SK-N-SH (cell line): ENCODE data around the gene RBMS3. TPM values are rescaled to one million over a fixed set of nuclear protein-coding genes. Genes with fewer than 3 reads are reported as not detected.

Source experiments
- CTCF ChIA-PET: fragments of 300-600, 350-600 bp; formaldehyde crosslinking; extraction: SDS; loops from one replicate; lab custom pipeline; 2021; lab: Yijun Ruan, JAX
- POLR2A ChIA-PET: fragments of 350-600 bp; sonication (Branson Sonifier 250); formaldehyde crosslinking; extraction: SDS; loops from one replicate; lab custom pipeline; 2020; ENCODE audit warnings: antibody characterized with exemption, inconsistent platforms; lab: Yijun Ruan, JAX
- DNase-seq: peaks from one replicate; pipeline ENCODE4 v3.0.0; 2012
- H2AFZ ChIP-seq: fragments of 200-600 bp; sonication (generic); 2 replicates; pipeline ENCODE4 v1.8.1; 2016; ENCODE audit warnings: antibody characterized with exemption, mild to moderate bottlenecking, low read depth
- H3F3A ChIP-seq: fragments of 200-600 bp; sonication (generic); replicated peaks from 2 replicates; pipeline ENCODE3; 2016; ENCODE audit warnings: antibody characterized with exemption, mild to moderate bottlenecking; ENCODE audit not compliant: insufficient read depth
- H3K27ac ChIP-seq, 2 experiments: fragments of 200-500 bp in 1 of 2; fragments of 200-600 bp in 1 of 2; sonication (Bioruptor generic) in 1 of 2; sonication (generic), shearing (Covaris generic) in 1 of 2; 2 replicates each; pipeline versions ENCODE4 v1.5.1 to v1.6.1; 2014 to 2016; ENCODE audit warnings: low read depth in 2 of 2, inconsistent platforms in 1 of 2, low read length in 1 of 2, mild to moderate bottlenecking in 1 of 2, mixed read lengths in 1 of 2
- H3K27me3 ChIP-seq: fragments of 200-600 bp; sonication (generic), shearing (Covaris generic); 2 replicates; pipeline ENCODE4 v1.6.1; 2016; ENCODE audit warnings: mixed run types; ENCODE audit not compliant: insufficient read depth
- H3K36me3 ChIP-seq, 2 experiments: fragments of 200-500 bp in 1 of 2; fragments of 200-600 bp in 1 of 2; sonication (Bioruptor generic) in 1 of 2; sonication (generic) in 1 of 2; replicated peaks in 1 of 2; 2 replicates each; pipeline versions ENCODE3 to v1.5.1; 2014 to 2016; ENCODE audit warnings: low read length in 1 of 2, mild to moderate bottlenecking in 1 of 2; ENCODE audit not compliant: insufficient read depth in 2 of 2, control insufficient read depth in 1 of 2
- H3K4me1 ChIP-seq, 2 experiments: fragments of 200-500 bp in 1 of 2; fragments of 200-600 bp in 1 of 2; sonication (Bioruptor generic) in 1 of 2; sonication (generic), shearing (Covaris generic) in 1 of 2; 2 replicates each; pipeline versions ENCODE4 v1.5.1 to v1.6.1; 2014 to 2016; ENCODE audit warnings: low read depth in 1 of 2, low read length in 1 of 2, mixed run types in 1 of 2; ENCODE audit not compliant: insufficient read depth in 2 of 2, control insufficient read depth in 1 of 2
- H3K4me2 ChIP-seq: fragments of 200-600 bp; sonication (generic), shearing (Covaris generic); 2 replicates; pipeline ENCODE4 v1.6.1; 2017; ENCODE audit warnings: mixed run types
- H3K4me3 ChIP-seq, 2 experiments: fragments of 200-500 bp in 1 of 2; fragments of 200-600 bp in 1 of 2; sonication (Bioruptor generic) in 1 of 2; sonication (generic), shearing (Covaris generic) in 1 of 2; 2 replicates each; pipeline versions ENCODE4 v1.5.1 to v1.8.1; 2014 to 2016; ENCODE audit warnings: low read depth in 2 of 2, inconsistent platforms in 1 of 2, low read length in 1 of 2, mild to moderate bottlenecking in 1 of 2, mixed read lengths in 1 of 2, moderate library complexity in 1 of 2
- H3K79me2 ChIP-seq: fragments of 200-600 bp; sonication (generic); 2 replicates; pipeline ENCODE4 v1.8.1; 2017; ENCODE audit warnings: mild to moderate bottlenecking; ENCODE audit not compliant: insufficient read depth
- H3K9ac ChIP-seq: fragments of 200-600 bp; sonication (generic); 2 replicates; pipeline ENCODE4 v1.6.1; 2017; ENCODE audit warnings: mixed run types
- H3K9me2 ChIP-seq: fragments of 200-600 bp; sonication (generic); 2 replicates; pipeline ENCODE4 v1.6.1; 2017; ENCODE audit warnings: mixed run types
- H3K9me3 ChIP-seq: fragments of 200-600 bp; sonication (generic); 2 replicates; pipeline ENCODE4 v1.6.1; 2017; ENCODE audit warnings: mixed run types, mild to moderate bottlenecking, moderate library complexity
- H4K20me1 ChIP-seq: fragments of 200-600 bp; sonication (generic); 2 replicates; pipeline ENCODE4 v1.6.1; 2017; ENCODE audit warnings: mild to moderate bottlenecking, mixed run types; ENCODE audit not compliant: insufficient read depth
- CHD2 ChIP-seq: fragments of 150-350 bp; IDR thresholded peaks from 2 replicates; pipeline ENCODE4 v1.6.1; 2018; ENCODE audit warnings: low read length; ENCODE audit not compliant: partially characterized antibody
- ELF1 ChIP-seq: IDR thresholded peaks from 2 replicates; pipeline ENCODE4 v1.4.0; 2012
- EP300 ChIP-seq, 2 experiments: IDR thresholded peaks; 2 replicates each; pipeline versions ENCODE4 v1.4.0 to v1.6.1; 2012; ENCODE audit warnings: borderline replicate concordance in 1 of 2, low read depth in 1 of 2, low read length in 1 of 2
- EZH2phosphoT487 ChIP-seq: fragments of 200-600 bp; sonication (generic); IDR thresholded peaks from 2 replicates; pipeline ENCODE4 v1.6.1; 2017; ENCODE audit warnings: low read depth, mixed run types, mild to moderate bottlenecking, antibody characterized with exemption, moderate library complexity, borderline replicate concordance
- FOXJ3 ChIP-seq: sonication (generic); formaldehyde crosslinking; IDR thresholded peaks from 2 replicates; pipeline ENCODE4 v1.5.1; 2020; ENCODE audit warnings: mild to moderate bottlenecking, missing genetic modification reagents
- GABPA ChIP-seq: IDR thresholded peaks from 2 replicates; pipeline ENCODE4 v1.4.0; 2012; ENCODE audit warnings: low read depth, mild to moderate bottlenecking
- GATA2 ChIP-seq: sonication (generic); formaldehyde crosslinking; IDR thresholded peaks from 2 replicates; pipeline ENCODE4 v1.5.0; 2020; ENCODE audit warnings: mild to moderate bottlenecking, missing genetic modification reagents
- MEF2A ChIP-seq: IDR thresholded peaks from 2 replicates; pipeline ENCODE4 v1.4.0; 2012; ENCODE audit warnings: low read depth, borderline replicate concordance
- MXI1 ChIP-seq: IDR thresholded peaks from 2 replicates; pipeline ENCODE4 v1.6.1; 2012; ENCODE audit warnings: mild to moderate bottlenecking, low read depth, low read length, improper control_type of control experiment
- NFIC ChIP-seq: IDR thresholded peaks from 2 replicates; pipeline ENCODE4 v1.4.0; 2012; ENCODE audit warnings: borderline replicate concordance
- POLR2AphosphoS5 ChIP-seq: IDR thresholded peaks from 2 replicates; pipeline ENCODE4 v1.6.1; 2012; ENCODE audit warnings: low read depth, low read length
- RAD21 ChIP-seq: IDR thresholded peaks from 2 replicates; pipeline ENCODE4 v1.6.1; 2012; ENCODE audit warnings: mild to moderate bottlenecking, low read length
- RCOR1 ChIP-seq: fragments of 150-350 bp; IDR thresholded peaks from 2 replicates; pipeline ENCODE4 v1.6.1; 2017; ENCODE audit warnings: antibody characterized with exemption, low read length
- RFX5 ChIP-seq: IDR thresholded peaks from 2 replicates; pipeline ENCODE4 v1.6.1; 2012; ENCODE audit warnings: mild to moderate bottlenecking, improper control_type of control experiment, low read length
- SIN3A ChIP-seq: IDR thresholded peaks from 2 replicates; pipeline ENCODE4 v1.6.1; 2012; ENCODE audit warnings: low read depth, mild to moderate bottlenecking, low read length, moderate library complexity, borderline replicate concordance
- TAF1 ChIP-seq: IDR thresholded peaks from 2 replicates; pipeline ENCODE4 v1.6.1; 2012; ENCODE audit warnings: low read depth, mild to moderate bottlenecking, low read length, moderate library complexity, borderline replicate concordance
- TCF12 ChIP-seq: IDR thresholded peaks from 2 replicates; pipeline ENCODE4 v1.4.0; 2012
- TEAD4 ChIP-seq: IDR thresholded peaks from 2 replicates; pipeline ENCODE4 v1.4.0; 2012; ENCODE audit warnings: mild to moderate bottlenecking, borderline replicate concordance; ENCODE audit not compliant: insufficient read depth
- WGBS: methylation state at CpG from one replicate; pipeline ENCODE4 v1.1.6; 2017; ENCODE audit warnings: low lambda C conversion rate; 5-methylcytosine and 5-hydroxymethylcytosine counted together
- polyA plus RNA-seq, 3 experiments: library from polyadenylated mRNA; depleted of rRNA; stranded (reverse); fragments of >200 nt; gene quantifications; 2 replicates each; pipeline ENCODE4 v1.2.3, GENCODE V29; 2012
- TF ChIP-seq, protein P1 (sequence below): fragments of 150-350 bp; IDR thresholded peaks from 2 replicates; pipeline ENCODE4 v1.6.1; 2016; ENCODE audit warnings: mild to moderate bottlenecking, low read depth, low read length
- TF ChIP-seq, protein P2 (sequence below): IDR thresholded peaks from 2 replicates; pipeline ENCODE4 v1.6.1; 2012; ENCODE audit warnings: mild to moderate bottlenecking, low read depth, low read length, moderate library complexity
- TF ChIP-seq, protein P3 (sequence below): fragments of 150-350 bp; IDR thresholded peaks from 2 replicates; pipeline ENCODE4 v1.6.1; 2017; ENCODE audit warnings: antibody characterized with exemption, low read length, low read depth, borderline replicate concordance
- TF ChIP-seq, protein P4 (sequence below): fragments of 200-600 bp; sonication (generic); IDR thresholded peaks from 2 replicates; pipeline ENCODE4 v1.6.1; 2017; ENCODE audit warnings: antibody characterized with exemption, mild to moderate bottlenecking, moderate library complexity
- TF ChIP-seq, protein P5 (sequence below): IDR thresholded peaks from 2 replicates; pipeline ENCODE4; 2012

The RBMS3 gene
- polyA plus RNA-seq, 1 of the 3 experiments (the other 2 are of a cell fraction), result 8.2 TPM

DNA sequence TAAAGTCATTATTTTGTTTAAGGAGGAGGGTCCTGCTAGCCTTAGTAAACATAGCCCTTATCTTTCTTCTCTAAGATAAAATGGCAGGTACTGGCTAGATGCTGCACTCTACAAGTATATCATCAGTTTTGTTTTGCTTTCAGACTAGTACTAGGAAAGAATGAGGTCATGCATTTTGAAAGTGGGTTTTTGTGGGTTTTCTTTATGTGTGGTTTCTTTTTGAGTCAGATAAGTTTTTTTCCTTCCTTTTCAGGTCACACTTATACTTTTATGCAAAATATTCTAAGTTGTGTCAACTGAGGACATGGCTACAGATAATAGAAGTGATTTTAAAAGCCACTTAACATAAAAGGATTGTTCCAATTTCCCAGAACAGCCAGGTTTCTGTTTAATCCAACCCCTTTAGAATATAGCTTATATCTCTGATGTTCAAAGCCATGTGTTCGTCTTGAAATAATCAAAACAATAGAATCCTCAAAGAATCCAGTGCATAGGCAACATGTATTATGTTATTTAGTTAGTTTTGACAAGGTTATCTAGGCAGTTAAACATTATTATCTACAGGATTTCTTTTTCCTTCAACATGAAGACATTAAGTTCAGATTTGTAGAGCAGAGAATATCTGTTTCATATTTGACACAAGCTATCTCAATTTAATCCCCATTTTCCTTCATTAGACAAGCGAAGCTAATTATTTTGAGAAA is 406.2 kb downstream of the RBMS3 start:
- peak overlapping the region; percentile 38 to 96 for H3K27ac ChIP-seq
- TF ChIP-seq, protein P1, sequence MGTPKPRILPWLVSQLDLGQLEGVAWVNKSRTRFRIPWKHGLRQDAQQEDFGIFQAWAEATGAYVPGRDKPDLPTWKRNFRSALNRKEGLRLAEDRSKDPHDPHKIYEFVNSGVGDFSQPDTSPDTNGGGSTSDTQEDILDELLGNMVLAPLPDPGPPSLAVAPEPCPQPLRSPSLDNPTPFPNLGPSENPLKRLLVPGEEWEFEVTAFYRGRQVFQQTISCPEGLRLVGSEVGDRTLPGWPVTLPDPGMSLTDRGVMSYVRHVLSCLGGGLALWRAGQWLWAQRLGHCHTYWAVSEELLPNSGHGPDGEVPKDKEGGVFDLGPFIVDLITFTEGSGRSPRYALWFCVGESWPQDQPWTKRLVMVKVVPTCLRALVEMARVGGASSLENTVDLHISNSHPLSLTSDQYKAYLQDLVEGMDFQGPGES, result no peak
- TF ChIP-seq EP300 (IDR thresholded peaks at IDR 0.05; ENCODE audit: borderline replicate concordance in 1 of 2, low read depth in 1 of 2, low read length in 1 of 2), result peak; percentile 13 to 91; a peak in 2 of 4 replicates
- no peak for TF ChIP-seq NFIC
- TF ChIP-seq CHD2, result peak; percentile 57
- TF ChIP-seq, protein P2, sequence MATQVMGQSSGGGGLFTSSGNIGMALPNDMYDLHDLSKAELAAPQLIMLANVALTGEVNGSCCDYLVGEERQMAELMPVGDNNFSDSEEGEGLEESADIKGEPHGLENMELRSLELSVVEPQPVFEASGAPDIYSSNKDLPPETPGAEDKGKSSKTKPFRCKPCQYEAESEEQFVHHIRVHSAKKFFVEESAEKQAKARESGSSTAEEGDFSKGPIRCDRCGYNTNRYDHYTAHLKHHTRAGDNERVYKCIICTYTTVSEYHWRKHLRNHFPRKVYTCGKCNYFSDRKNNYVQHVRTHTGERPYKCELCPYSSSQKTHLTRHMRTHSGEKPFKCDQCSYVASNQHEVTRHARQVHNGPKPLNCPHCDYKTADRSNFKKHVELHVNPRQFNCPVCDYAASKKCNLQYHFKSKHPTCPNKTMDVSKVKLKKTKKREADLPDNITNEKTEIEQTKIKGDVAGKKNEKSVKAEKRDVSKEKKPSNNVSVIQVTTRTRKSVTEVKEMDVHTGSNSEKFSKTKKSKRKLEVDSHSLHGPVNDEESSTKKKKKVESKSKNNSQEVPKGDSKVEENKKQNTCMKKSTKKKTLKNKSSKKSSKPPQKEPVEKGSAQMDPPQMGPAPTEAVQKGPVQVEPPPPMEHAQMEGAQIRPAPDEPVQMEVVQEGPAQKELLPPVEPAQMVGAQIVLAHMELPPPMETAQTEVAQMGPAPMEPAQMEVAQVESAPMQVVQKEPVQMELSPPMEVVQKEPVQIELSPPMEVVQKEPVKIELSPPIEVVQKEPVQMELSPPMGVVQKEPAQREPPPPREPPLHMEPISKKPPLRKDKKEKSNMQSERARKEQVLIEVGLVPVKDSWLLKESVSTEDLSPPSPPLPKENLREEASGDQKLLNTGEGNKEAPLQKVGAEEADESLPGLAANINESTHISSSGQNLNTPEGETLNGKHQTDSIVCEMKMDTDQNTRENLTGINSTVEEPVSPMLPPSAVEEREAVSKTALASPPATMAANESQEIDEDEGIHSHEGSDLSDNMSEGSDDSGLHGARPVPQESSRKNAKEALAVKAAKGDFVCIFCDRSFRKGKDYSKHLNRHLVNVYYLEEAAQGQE, result no peak
- no peak for TF ChIP-seq GABPA
- TF ChIP-seq RFX5, result no peak
- no peak for TF ChIP-seq TAF1
- TF ChIP-seq, protein P3, sequence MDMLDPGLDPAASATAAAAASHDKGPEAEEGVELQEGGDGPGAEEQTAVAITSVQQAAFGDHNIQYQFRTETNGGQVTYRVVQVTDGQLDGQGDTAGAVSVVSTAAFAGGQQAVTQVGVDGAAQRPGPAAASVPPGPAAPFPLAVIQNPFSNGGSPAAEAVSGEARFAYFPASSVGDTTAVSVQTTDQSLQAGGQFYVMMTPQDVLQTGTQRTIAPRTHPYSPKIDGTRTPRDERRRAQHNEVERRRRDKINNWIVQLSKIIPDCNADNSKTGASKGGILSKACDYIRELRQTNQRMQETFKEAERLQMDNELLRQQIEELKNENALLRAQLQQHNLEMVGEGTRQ, result no peak
- TF ChIP-seq MEF2A, result no peak
- TF ChIP-seq MXI1, result peak; percentile 33; the same call in 1 of the 2 replicates
- peak; percentile 75 for TF ChIP-seq GATA2 (CRISPR knock-in tag)
- no peak for TF ChIP-seq POLR2AphosphoS5
- no peak for TF ChIP-seq EZH2phosphoT487
- TF ChIP-seq, protein P4, sequence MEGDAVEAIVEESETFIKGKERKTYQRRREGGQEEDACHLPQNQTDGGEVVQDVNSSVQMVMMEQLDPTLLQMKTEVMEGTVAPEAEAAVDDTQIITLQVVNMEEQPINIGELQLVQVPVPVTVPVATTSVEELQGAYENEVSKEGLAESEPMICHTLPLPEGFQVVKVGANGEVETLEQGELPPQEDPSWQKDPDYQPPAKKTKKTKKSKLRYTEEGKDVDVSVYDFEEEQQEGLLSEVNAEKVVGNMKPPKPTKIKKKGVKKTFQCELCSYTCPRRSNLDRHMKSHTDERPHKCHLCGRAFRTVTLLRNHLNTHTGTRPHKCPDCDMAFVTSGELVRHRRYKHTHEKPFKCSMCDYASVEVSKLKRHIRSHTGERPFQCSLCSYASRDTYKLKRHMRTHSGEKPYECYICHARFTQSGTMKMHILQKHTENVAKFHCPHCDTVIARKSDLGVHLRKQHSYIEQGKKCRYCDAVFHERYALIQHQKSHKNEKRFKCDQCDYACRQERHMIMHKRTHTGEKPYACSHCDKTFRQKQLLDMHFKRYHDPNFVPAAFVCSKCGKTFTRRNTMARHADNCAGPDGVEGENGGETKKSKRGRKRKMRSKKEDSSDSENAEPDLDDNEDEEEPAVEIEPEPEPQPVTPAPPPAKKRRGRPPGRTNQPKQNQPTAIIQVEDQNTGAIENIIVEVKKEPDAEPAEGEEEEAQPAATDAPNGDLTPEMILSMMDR, result no peak
- TF ChIP-seq RCOR1, result peak; percentile 72
- no peak for TF ChIP-seq SIN3A
- TF ChIP-seq TEAD4, result 0 out of 2 replicates have a peak, but pooled peaks have one; percentile 19
- TF ChIP-seq ELF1, result no peak
- TF ChIP-seq FOXJ3, result peak; percentile 49; the same call in 1 of the 2 replicates
- no peak; the same call in 1 of the 2 replicates for TF ChIP-seq RAD21
- TF ChIP-seq, protein P5, sequence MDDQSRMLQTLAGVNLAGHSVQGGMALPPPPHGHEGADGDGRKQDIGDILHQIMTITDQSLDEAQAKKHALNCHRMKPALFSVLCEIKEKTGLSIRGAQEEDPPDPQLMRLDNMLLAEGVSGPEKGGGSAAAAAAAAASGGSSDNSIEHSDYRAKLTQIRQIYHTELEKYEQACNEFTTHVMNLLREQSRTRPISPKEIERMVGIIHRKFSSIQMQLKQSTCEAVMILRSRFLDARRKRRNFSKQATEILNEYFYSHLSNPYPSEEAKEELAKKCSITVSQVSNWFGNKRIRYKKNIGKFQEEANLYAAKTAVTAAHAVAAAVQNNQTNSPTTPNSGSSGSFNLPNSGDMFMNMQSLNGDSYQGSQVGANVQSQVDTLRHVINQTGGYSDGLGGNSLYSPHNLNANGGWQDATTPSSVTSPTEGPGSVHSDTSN, result no peak
- TF ChIP-seq TCF12, result peak; percentile 56; the same call in 1 of the 2 replicates

More for the DNA sequence above, 406.2 kb downstream of the RBMS3 start:
- H3K27me3 ChIP-seq, result no peaks in the 10 kb centered on the region
- H3K36me3 ChIP-seq, result peaks cover 0 to 5% of the 10 kb centered on the region in 2 experiments
- H3K9me2 ChIP-seq, result no peaks in the 10 kb centered on the region
- ChIA-PET CTCF (interaction anchor here (0.6 to 1.8 kb wide), 4 partner anchors 12 to 771 kb away, joined by 3 to 4 read pairs (median 4); no protein-coding TSS in a partner anchor), POLR2A (interaction anchor here (0.7 kb wide), 1 partner anchor 357 kb away, joined by 3 read pairs; no protein-coding TSS in a partner anchor)
- 58% methylated on average over 2 of the region's 2 CpGs for WGBS
- H4K20me1 ChIP-seq, result no peaks in the 10 kb centered on the region
- H3K4me2 ChIP-seq, result no peak overlapping the region
- peaks cover 12 to 32% of the 10 kb centered on the region in 2 experiments; a peak in 3 of 4 replicates for H3K4me1 ChIP-seq
- 0 out of 2 replicates have a peak overlapping the region, but pooled peaks have one; percentile 8 for H2AFZ ChIP-seq
- no peak overlapping the region for H3K4me3 ChIP-seq
- peak overlapping the region; percentile 1; the same call in 1 of the 2 replicates for H3K9ac ChIP-seq
- peaks cover 32% of the 10 kb centered on the region for H3K79me2 ChIP-seq
- DNase-seq, result peak; percentile 34
- H3F3A ChIP-seq, result peaks cover 10% of the 10 kb centered on the region
- no peaks in the 10 kb centered on the region for H3K9me3 ChIP-seq
